Endothelial cell of umbilical vein (primary cell): ENCODE results near the gene ECD. TPM values are rescaled to one million over a fixed set of nuclear protein-coding genes. Genes with fewer than 3 reads are reported as not detected.

Experiments
- BruUV-seq: library from RNA; stranded (reverse); fragments of 400-500 nt; replicated peaks from 2 replicates; lab custom pipeline; 2021; lab: Mats Ljungman, UMichigan
- CTCF ChIA-PET: fragments of 300-600, 350-600 bp; sonication (Branson Sonifier 250); formaldehyde crosslinking; loops from one replicate; lab custom pipeline; 2021; ENCODE audit warnings: antibody characterized with exemption, inconsistent platforms; lab: Charles Lee
- POLR2A ChIA-PET: fragments of 300-600, 350-600 bp; sonication (Branson Sonifier 250); formaldehyde crosslinking; loops from one replicate; lab custom pipeline; 2021; ENCODE audit warnings: antibody characterized with exemption, inconsistent platforms; lab: Charles Lee
- DNase-seq: peaks from one replicate; pipeline ENCODE4 v3.0.0-alpha.2; 2011; ENCODE audit warnings: low read depth, low spot score
- FAIRE-seq: peaks from 2 replicates; lab custom pipeline; 2011; peaks lifted over from hg19 to GRCh38; lab: Jason Lieb, UNC
- H2AFZ ChIP-seq: 2 replicates; pipeline ENCODE4 v1.6.0; 2012; ENCODE audit warnings: low read depth, low read length, control low read depth, inconsistent platforms
- H3K27ac ChIP-seq: 2 replicates; pipeline ENCODE4 v1.5.1; 2011; ENCODE audit warnings: low read depth, mild to moderate bottlenecking, control low read depth, low read length, moderate library complexity; ENCODE audit not compliant: insufficient read depth
- H3K27me3 ChIP-seq, 2 experiments: 2 replicates each; pipeline versions ENCODE4 v1.6.0 to v1.6.1; 2011; ENCODE audit warnings: low read length in 2 of 2, mixed read lengths in 1 of 2; ENCODE audit not compliant: control insufficient read depth in 2 of 2, insufficient read depth in 2 of 2
- H3K36me3 ChIP-seq, 2 experiments: 2 replicates in 1 of 2; 3 replicates in 1 of 2; pipeline ENCODE4 v1.5.1; 2011; ENCODE audit warnings: low read length in 2 of 2, mild to moderate bottlenecking in 1 of 2, moderate library complexity in 1 of 2; ENCODE audit not compliant: control insufficient read depth in 2 of 2, insufficient read depth in 2 of 2; ENCODE audit errors: extremely low read depth in 1 of 2
- H3K4me1 ChIP-seq: 3 replicates; pipeline ENCODE4 v1.5.1; 2011; ENCODE audit warnings: mild to moderate bottlenecking, low read length; ENCODE audit not compliant: control insufficient read depth, insufficient read depth; ENCODE audit errors: extremely low read depth
- H3K4me2 ChIP-seq: 2 replicates; pipeline ENCODE4 v1.6.1; 2011; ENCODE audit warnings: low read length, control low read depth, mixed read lengths; ENCODE audit not compliant: insufficient read depth
- H3K4me3 ChIP-seq, 3 experiments: fragments of 200-600 bp in 1 of 3; sonication (generic), shearing (Covaris generic) in 1 of 3; replicated peaks in 1 of 3; 2 replicates each; pipeline ENCODE4 v1.5.1; 2011 to 2016; ENCODE audit warnings: control low read depth in 3 of 3, low read length in 3 of 3, mild to moderate bottlenecking in 2 of 3, inconsistent platforms in 1 of 3, low read depth in 1 of 3, moderate library complexity in 1 of 3; ENCODE audit not compliant: insufficient read depth in 1 of 3
- H3K79me2 ChIP-seq: 2 replicates; pipeline ENCODE4 v1.6.0; 2012; ENCODE audit warnings: low read length, inconsistent platforms; ENCODE audit not compliant: control insufficient read depth, insufficient read depth
- H3K9ac ChIP-seq: replicated peaks from 2 replicates; pipeline ENCODE3; 2011; ENCODE audit warnings: low read length, control low read depth; ENCODE audit not compliant: insufficient read depth; ENCODE audit errors: extremely low read depth
- H3K9me1 ChIP-seq: replicated peaks from 3 replicates; pipeline ENCODE4 v1.6.0; 2011; ENCODE audit warnings: mild to moderate bottlenecking, low read length; ENCODE audit not compliant: control insufficient read depth, insufficient read depth; ENCODE audit errors: extremely low read depth
- H3K9me3 ChIP-seq: replicated peaks from 2 replicates; pipeline ENCODE4 v1.5.1; 2012; ENCODE audit warnings: low read length, inconsistent platforms; ENCODE audit not compliant: control insufficient read depth, insufficient read depth
- H4K20me1 ChIP-seq: replicated peaks from 2 replicates; pipeline ENCODE3; 2011; ENCODE audit warnings: mild to moderate bottlenecking, low read length; ENCODE audit not compliant: control insufficient read depth, insufficient read depth; ENCODE audit errors: extremely low read depth
- EZH2 ChIP-seq: IDR thresholded peaks from 2 replicates; pipeline ENCODE4 v1.6.1; 2012; ENCODE audit warnings: borderline replicate concordance, low read depth, mild to moderate bottlenecking, moderate library complexity, low read length, inconsistent platforms; ENCODE audit not compliant: severe bottlenecking
- FOS ChIP-seq: IDR thresholded peaks from 2 replicates; pipeline ENCODE4 v1.6.1; 2011; ENCODE audit warnings: mild to moderate bottlenecking, low read length, moderate library complexity, borderline replicate concordance; ENCODE audit not compliant: insufficient read depth
- GATA2 ChIP-seq: IDR thresholded peaks from 2 replicates; pipeline ENCODE4 v1.7.0; 2011; ENCODE audit warnings: low read depth, mild to moderate bottlenecking, moderate library complexity, mixed read lengths, low read length; ENCODE audit not compliant: insufficient read length, insufficient read depth
- JUN ChIP-seq: IDR thresholded peaks from 2 replicates; pipeline ENCODE4 v1.6.1; 2011; ENCODE audit warnings: borderline replicate concordance, low read depth; ENCODE audit not compliant: insufficient read length, insufficient read depth
- MYC ChIP-seq: IDR thresholded peaks from one replicate; pipeline ENCODE4 v1.6.1; 2011; ENCODE audit warnings: mild to moderate bottlenecking, low read depth, low read length
- dilution Hi-C: fragments of 300-500 bp; cut with MboI; formaldehyde crosslinking; loops from one replicate; pipeline ENCODE4 v1.15.0; 2019; ENCODE audit warnings: low sequenced_read_pairs; ENCODE audit not compliant: extremely low pct_ligation_motif_present
- intact Hi-C: fragments of 100-400 bp; cut with micrococcal nuclease; formaldehyde crosslinking; loops from one replicate; pipeline ENCODE4 v1.10.0; 2022
- polyA plus RNA-seq, 4 experiments: library from polyadenylated mRNA; depleted of rRNA in 3 of 4; stranded (reverse) in 3 of 4; unstranded in 1 of 4; fragments of >200 nt; gene quantifications; 2 replicates each; pipeline versions ENCODE4 v1.2.1 to v1.2.3, GENCODE V29; 2011 to 2012; ENCODE audit warnings: missing spikeins in 1 of 4
- total RNA-seq: library from RNA; stranded (reverse); gene quantifications from 2 replicates; pipeline ENCODE4 v1.2.3, GENCODE V29; 2021
- TF ChIP-seq, protein P1 (sequence below), 2 donors: IDR thresholded peaks; 1 replicate in 1 of 2; 2 replicates in 1 of 2; pipeline ENCODE4 v1.5.1; 2011; ENCODE audit warnings: low read length in 2 of 2, mild to moderate bottlenecking in 2 of 2, moderate library complexity in 2 of 2, control low read depth in 1 of 2, inconsistent platforms in 1 of 2, low read depth in 1 of 2; ENCODE audit not compliant: insufficient read depth in 1 of 2; ENCODE audit errors: extremely low read depth in 1 of 2
- TF ChIP-seq, protein P2 (sequence below): IDR thresholded peaks from 2 replicates; pipeline ENCODE4 v1.6.1; 2011; ENCODE audit not compliant: insufficient read depth, insufficient read length

ECD gene
- total and polyA plus RNA-seq, 2 donors (not counting 3 experiments of a cell fraction or from before 2014, with no cell fraction given), result 27.2 to 32.3 TPM

DNA sequence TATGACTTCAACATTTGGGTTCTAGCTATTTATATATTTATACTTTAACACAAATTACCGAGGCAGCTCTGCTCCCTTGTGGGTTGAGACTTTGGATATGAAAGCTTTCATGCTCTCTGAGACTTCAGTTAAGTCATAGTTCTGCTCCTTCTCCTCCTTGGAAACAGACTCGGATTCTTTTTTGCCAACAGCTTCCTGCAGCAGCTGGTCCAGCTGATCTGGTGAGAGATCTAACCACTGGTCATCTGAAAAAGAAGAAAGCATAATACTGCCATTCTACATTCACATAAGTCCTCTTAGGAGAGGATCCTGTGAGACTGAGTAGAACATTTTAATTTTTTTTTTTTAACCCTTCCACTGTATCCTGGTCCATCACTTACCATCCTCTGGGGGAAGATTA lies 28.6 kb downstream of the ECD start:
- FAIRE-seq (no peak), DNase-seq (no peak)
- TF ChIP-seq MYC (no peak), EZH2 (no peak), GATA2 (no peak), FOS (no peak), JUN (no peak)
- TF ChIP-seq, protein P1, sequence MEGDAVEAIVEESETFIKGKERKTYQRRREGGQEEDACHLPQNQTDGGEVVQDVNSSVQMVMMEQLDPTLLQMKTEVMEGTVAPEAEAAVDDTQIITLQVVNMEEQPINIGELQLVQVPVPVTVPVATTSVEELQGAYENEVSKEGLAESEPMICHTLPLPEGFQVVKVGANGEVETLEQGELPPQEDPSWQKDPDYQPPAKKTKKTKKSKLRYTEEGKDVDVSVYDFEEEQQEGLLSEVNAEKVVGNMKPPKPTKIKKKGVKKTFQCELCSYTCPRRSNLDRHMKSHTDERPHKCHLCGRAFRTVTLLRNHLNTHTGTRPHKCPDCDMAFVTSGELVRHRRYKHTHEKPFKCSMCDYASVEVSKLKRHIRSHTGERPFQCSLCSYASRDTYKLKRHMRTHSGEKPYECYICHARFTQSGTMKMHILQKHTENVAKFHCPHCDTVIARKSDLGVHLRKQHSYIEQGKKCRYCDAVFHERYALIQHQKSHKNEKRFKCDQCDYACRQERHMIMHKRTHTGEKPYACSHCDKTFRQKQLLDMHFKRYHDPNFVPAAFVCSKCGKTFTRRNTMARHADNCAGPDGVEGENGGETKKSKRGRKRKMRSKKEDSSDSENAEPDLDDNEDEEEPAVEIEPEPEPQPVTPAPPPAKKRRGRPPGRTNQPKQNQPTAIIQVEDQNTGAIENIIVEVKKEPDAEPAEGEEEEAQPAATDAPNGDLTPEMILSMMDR (IDR thresholded peaks at IDR 0.05; ENCODE audit: extremely low read depth in 1 of 2, insufficient read depth in 1 of 2, low read depth in 1 of 2, low read length in 2 of 2), result no peak
- TF ChIP-seq, protein P2, sequence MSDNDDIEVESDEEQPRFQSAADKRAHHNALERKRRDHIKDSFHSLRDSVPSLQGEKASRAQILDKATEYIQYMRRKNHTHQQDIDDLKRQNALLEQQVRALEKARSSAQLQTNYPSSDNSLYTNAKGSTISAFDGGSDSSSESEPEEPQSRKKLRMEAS, result no peak
- intact Hi-C loops (loop anchor here (5.0 kb wide), 1 partner anchor 42 kb away; the partner anchor contains the start of gene P4HA1), dilution Hi-C loops (no loop called here)
- H2AFZ ChIP-seq, result no peak overlapping the region
- H3K4me3 ChIP-seq, result no peak overlapping the region
- POLR2A ChIA-PET, result no interaction called here
- H3K27me3 ChIP-seq, result no peaks in the 10 kb centered on the region
- H3K9ac ChIP-seq, result no peak overlapping the region
- BruUV-seq, result no TSS peak
- no peak overlapping the region for H3K4me2 ChIP-seq
- no peak overlapping the region for H3K27ac ChIP-seq
- no peaks in the 10 kb centered on the region for H3K79me2 ChIP-seq
- H4K20me1 ChIP-seq, result no peaks in the 10 kb centered on the region
- CTCF ChIA-PET, result interaction anchor here (1.1 to 2.3 kb wide), 3 partner anchors 13 to 42 kb away, joined by 3 to 9 read pairs (median 5); partner anchors contain the start of gene P4HA1
- peaks cover 7 to 21% of the 10 kb centered on the region in 2 experiments for H3K36me3 ChIP-seq
- no peaks in the 10 kb centered on the region for H3K9me3 ChIP-seq
- no peaks in the 10 kb centered on the region for H3K9me1 ChIP-seq
- H3K4me1 ChIP-seq, result no peaks in the 10 kb centered on the region
